Memory B cell (primary cell): ENCODE data around the gene GCC1.
A peak's percentile ranks its signal among the peaks of the same experiment; 100 is the strongest.

Experiments used
- ATAC-seq: fragments of 150-1000 bp; cut with Tn5 transposase; 2 replicates; pipeline ENCODE4 v1.10.0; 2021; ENCODE audit warnings: low read depth, mild to moderate bottlenecking, moderate library complexity
- DNase-seq, 2 donors: peaks; one replicate each; pipeline ENCODE4 v3.0.0; 2022; ENCODE audit warnings: low spot score in 2 of 2
- H3K27ac Mint-ChIP-seq: one replicate; pipeline ENCODE4 v1.8.0; 2022; ENCODE audit warnings: mild to moderate bottlenecking, moderate library complexity, mixed read lengths
- H3K27me3 Mint-ChIP-seq: one replicate; pipeline ENCODE4 v1.8.0; 2022; ENCODE audit warnings: mixed read lengths
- H3K36me3 Mint-ChIP-seq: one replicate; pipeline ENCODE4 v1.8.0; 2022; ENCODE audit warnings: mild to moderate bottlenecking, mixed read lengths
- H3K4me1 Mint-ChIP-seq: one replicate; pipeline ENCODE4 v1.8.0; 2022; ENCODE audit warnings: mixed read lengths
- H3K4me3 Mint-ChIP-seq: one replicate; pipeline ENCODE4 v1.8.0; 2022; ENCODE audit warnings: mild to moderate bottlenecking, moderate library complexity, mixed read lengths
- H3K9me3 Mint-ChIP-seq: one replicate; pipeline ENCODE4 v1.8.0; 2022; ENCODE audit warnings: mixed read lengths

The GCC1 gene

GRCh38 chr7:127585044-127585953 is at the start of gene GCC1:
Gene GCC1 (minus strand): TSS chr7:127585596. CDS start chr7:127585182, 414 bp downstream.
- peak; percentile 96 to 99 for DNase-seq
- Mint-ChIP-seq H3K4me1 (peaks cover 46% of the 10 kb centered on the region), H3K36me3 (peaks cover 13% of the 10 kb centered on the region), H3K9me3 (no peaks in the 10 kb centered on the region), H3K27me3 (no peaks in the 10 kb centered on the region), H3K27ac (peak within 1 kb of the TSS; percentile 93), H3K4me3 (peak within 1 kb of the TSS; percentile 92)
- ATAC-seq = peak; percentile 79

GRCh38 chr7:127632276-127632910 is 47.0 kb upstream of the GCC1 start:
- peaks cover 2% of the 10 kb centered on the region for H3K9me3 Mint-ChIP-seq

GRCh38 chr7:127629268-127629854 is 44.0 kb upstream of the GCC1 start:
- Mint-ChIP-seq H3K4me1 (peaks cover 2% of the 10 kb centered on the region), H3K27ac (no peak overlapping the region), H3K36me3 (no peaks in the 10 kb centered on the region), H3K4me3 (no peak overlapping the region), H3K9me3 (peaks cover 3% of the 10 kb centered on the region), H3K27me3 (peaks cover 29% of the 10 kb centered on the region)
- ATAC-seq (peak; percentile 62), DNase-seq (no peak)

More at GRCh38 chr7:127632276-127632910, 47.0 kb upstream of the GCC1 start:
- Mint-ChIP-seq H3K36me3 (no peaks in the 10 kb centered on the region), H3K27ac (no peak overlapping the region), H3K4me3 (no peak overlapping the region), H3K27me3 (peaks cover 32% of the 10 kb centered on the region), H3K4me1 (peaks cover 2% of the 10 kb centered on the region)
- ATAC-seq = no peak
- DNase-seq = no peak

- no peak for DNase-seq
- peaks cover 24% of the 10 kb centered on the region for H3K27me3 Mint-ChIP-seq
- no peaks in the 10 kb centered on the region for H3K36me3 Mint-ChIP-seq
- H3K27ac Mint-ChIP-seq = no peak overlapping the region
- no peak for ATAC-seq
- peaks cover 2% of the 10 kb centered on the region for H3K4me1 Mint-ChIP-seq
- no peak overlapping the region for H3K4me3 Mint-ChIP-seq
- peaks cover 1% of the 10 kb centered on the region for H3K9me3 Mint-ChIP-seq
These were observed 43.0 kb upstream of the GCC1 start for GRCh38 chr7:127628445-127628844.

GRCh38 chr7:127625331-127625730 is 39.9 kb upstream of the GCC1 start:
- Mint-ChIP-seq H3K4me3 (no peak overlapping the region), H3K27me3 (peaks cover 13% of the 10 kb centered on the region), H3K36me3 (no peaks in the 10 kb centered on the region), H3K4me1 (peaks cover 2% of the 10 kb centered on the region), H3K9me3 (peaks cover 1% of the 10 kb centered on the region), H3K27ac (no peak overlapping the region)
- DNase-seq (no peak), ATAC-seq (no peak)

- Mint-ChIP-seq H3K4me1 (peaks cover 3% of the 10 kb centered on the region), H3K27ac (no peak overlapping the region), H3K36me3 (no peaks in the 10 kb centered on the region), H3K4me3 (no peak overlapping the region), H3K27me3 (peaks cover 23% of the 10 kb centered on the region), H3K9me3 (peaks cover 1% of the 10 kb centered on the region)
- ATAC-seq = no peak
- no peak for DNase-seq
These were observed 35.2 kb upstream of the GCC1 start for GRCh38 chr7:127620406-127621233.

GRCh38 chr7:127619681-127620405 is 34.4 kb upstream of the GCC1 start:
- Mint-ChIP-seq H3K9me3 (no peaks in the 10 kb centered on the region), H3K4me3 (no peak overlapping the region), H3K4me1 (peaks cover 3% of the 10 kb centered on the region), H3K27ac (no peak overlapping the region), H3K36me3 (no peaks in the 10 kb centered on the region), H3K27me3 (peaks cover 23% of the 10 kb centered on the region)
- ATAC-seq (no peak), DNase-seq (no peak)

GRCh38 chr7:127618775-127619174 is 33.4 kb upstream of the GCC1 start:
- no peak for DNase-seq
- Mint-ChIP-seq H3K4me1 (peaks cover 3% of the 10 kb centered on the region), H3K27ac (no peak overlapping the region), H3K9me3 (no peaks in the 10 kb centered on the region), H3K27me3 (peaks cover 22% of the 10 kb centered on the region), H3K36me3 (no peaks in the 10 kb centered on the region), H3K4me3 (no peak overlapping the region)
- no peak for ATAC-seq

- no peak for ATAC-seq
- DNase-seq = no peak
- no peaks in the 10 kb centered on the region for H3K9me3 Mint-ChIP-seq
- H3K27ac Mint-ChIP-seq = no peak within 1 kb of the TSS
- peaks cover 24% of the 10 kb centered on the region for H3K27me3 Mint-ChIP-seq
- no peak within 1 kb of the TSS for H3K4me3 Mint-ChIP-seq
- no peaks in the 10 kb centered on the region for H3K36me3 Mint-ChIP-seq
- peaks cover 3% of the 10 kb centered on the region for H3K4me1 Mint-ChIP-seq
These were observed 32.6 kb upstream of the GCC1 start, which contains the start of gene PAX4 for GRCh38 chr7:127618042-127618441. Gene PAX4 (minus strand): TSS chr7:127618142. CDS start chr7:127615928, 2,214 bp downstream.

- Mint-ChIP-seq H3K9me3 (peaks cover 6% of the 10 kb centered on the region), H3K4me3 (no peak overlapping the region), H3K36me3 (peaks cover 2% of the 10 kb centered on the region), H3K4me1 (peaks cover 3% of the 10 kb centered on the region), H3K27me3 (peaks cover 33% of the 10 kb centered on the region), H3K27ac (no peak overlapping the region)
- ATAC-seq = no peak
- no peak for DNase-seq
These were observed 31.3 kb upstream of the GCC1 start for GRCh38 chr7:127616724-127617123.

- Mint-ChIP-seq H3K27ac (no peak overlapping the region), H3K4me3 (no peak overlapping the region), H3K4me1 (no peaks in the 10 kb centered on the region), H3K27me3 (peaks cover 17% of the 10 kb centered on the region), H3K36me3 (peaks cover 3% of the 10 kb centered on the region), H3K9me3 (peaks cover 8% of the 10 kb centered on the region)
- DNase-seq (no peak), ATAC-seq (no peak)
These were observed 26.9 kb upstream of the GCC1 start for GRCh38 chr7:127612263-127612662.

GRCh38 chr7:127609297-127609696 is 23.9 kb upstream of the GCC1 start:
- H3K36me3 Mint-ChIP-seq = peaks cover 3% of the 10 kb centered on the region

GRCh38 chr7:127608446-127608845 is 23.1 kb upstream of the GCC1 start:
- no peak for DNase-seq
- H3K36me3 Mint-ChIP-seq = peaks cover 3% of the 10 kb centered on the region
- no peaks in the 10 kb centered on the region for H3K4me1 Mint-ChIP-seq
- peaks cover 15% of the 10 kb centered on the region for H3K27me3 Mint-ChIP-seq
- no peak for ATAC-seq
- peaks cover 8% of the 10 kb centered on the region for H3K9me3 Mint-ChIP-seq
- no peak overlapping the region for H3K4me3 Mint-ChIP-seq
- no peak overlapping the region for H3K27ac Mint-ChIP-seq

More at GRCh38 chr7:127609297-127609696, 23.9 kb upstream of the GCC1 start:
- peaks cover 8% of the 10 kb centered on the region for H3K9me3 Mint-ChIP-seq
- H3K27me3 Mint-ChIP-seq = peaks cover 16% of the 10 kb centered on the region
- DNase-seq (no peak), ATAC-seq (no peak)
- no peak overlapping the region for H3K4me3 Mint-ChIP-seq
- no peaks in the 10 kb centered on the region for H3K4me1 Mint-ChIP-seq
- H3K27ac Mint-ChIP-seq = no peak overlapping the region
